ENCODE results near the gene UAP1L1. TPM values are rescaled to one million over a fixed set of nuclear protein-coding genes. Genes with fewer than 3 reads are reported as not detected.
A peak's percentile ranks its signal among the peaks of the same experiment; 100 is the strongest.

UAP1L1 gene
- total RNA-seq, 1 experiment from 2014 or later: 6.6 TPM

GRCh38 chr9:137049544-137050449 is 27.5 kb upstream of the UAP1L1 start:
- Mint-ChIP-seq H3K4me1 (peaks cover 5 to 11% of the 10 kb centered on the region in 2 experiments), H3K27ac (no peak overlapping the region)

More at GRCh38 chr9:137049544-137050449, 27.5 kb upstream of the UAP1L1 start:
- Histone ChIP-seq H2BK15ac (ENCODE audit: low read depth, low read length) (no peak overlapping the region), H2BK5ac (ENCODE audit: insufficient read length, low read length) (no peak overlapping the region), H3K4me2 (ENCODE audit: insufficient read depth, insufficient read length, low read length) (no peak overlapping the region), H3K79me1 (ENCODE audit: insufficient read depth, low read depth, low read length, poor library complexity, severe bottlenecking) (no peaks in the 10 kb centered on the region), H3K27me3 (ENCODE audit: insufficient read depth, low read length) (peaks cover 7% of the 10 kb centered on the region; the same call in 1 of the 2 replicates), H3K23ac (ENCODE audit: insufficient read length, low read depth, low read length) (no peak overlapping the region), H3K18ac (ENCODE audit: insufficient read length, low read depth, low read length) (no peak overlapping the region), H2AFZ (ENCODE audit: low read length) (no peak overlapping the region), H3K4me1 (ENCODE audit: insufficient read depth, low read length) (no peaks in the 10 kb centered on the region), H3K79me2 (ENCODE audit: insufficient read depth, low read length) (0 out of 2 replicates have a peak, but pooled peaks cover 1% of the 10 kb centered on the region), H2BK120ac (ENCODE audit: low read depth, low read length, poor library complexity, severe bottlenecking) (no peak overlapping the region), H4K8ac (replicated peaks; ENCODE audit: insufficient read length, low read depth, low read length) (no peak overlapping the region), H2AK5ac (ENCODE audit: insufficient read length, low read length) (no peak overlapping the region), H4K5ac (ENCODE audit: insufficient read length, low read depth, low read length) (no peak overlapping the region), H2BK12ac (ENCODE audit: insufficient read length, low read depth, low read length) (no peak overlapping the region), H3K27ac (ENCODE audit: insufficient read length, low read depth, low read length) (no peak overlapping the region), H3K9me3 (ENCODE audit: control insufficient read depth, low read depth, low read length) (no peaks in the 10 kb centered on the region), H2BK20ac (ENCODE audit: low read depth, low read length, poor library complexity, severe bottlenecking) (no peak overlapping the region), H3K14ac (ENCODE audit: insufficient read depth, low read length) (no peak overlapping the region), H3K23me2 (ENCODE audit: insufficient read length, low read depth, low read length, poor library complexity, severe bottlenecking) (peaks cover 16% of the 10 kb centered on the region), H3K56ac (ENCODE audit: insufficient read length, low read depth, low read length) (no peak overlapping the region), H3T11ph (ENCODE audit: low read length) (no peak overlapping the region), H3K9ac (ENCODE audit: extremely low read depth, insufficient read length, low read length) (no peak overlapping the region), H4K20me1 (ENCODE audit: control insufficient read depth, insufficient read depth, insufficient read length) (no peaks in the 10 kb centered on the region), H4K91ac (ENCODE audit: insufficient read length, low read depth, low read length) (no peak overlapping the region), H3K4ac (ENCODE audit: low read depth, low read length) (no peak overlapping the region)
- WGBS (ENCODE audit: extremely low coverage, insufficient read length, low lambda C conversion rate): no CpG with 5 or more reads among the region's 38 CpGs
- TF ChIP-seq, protein P1, sequence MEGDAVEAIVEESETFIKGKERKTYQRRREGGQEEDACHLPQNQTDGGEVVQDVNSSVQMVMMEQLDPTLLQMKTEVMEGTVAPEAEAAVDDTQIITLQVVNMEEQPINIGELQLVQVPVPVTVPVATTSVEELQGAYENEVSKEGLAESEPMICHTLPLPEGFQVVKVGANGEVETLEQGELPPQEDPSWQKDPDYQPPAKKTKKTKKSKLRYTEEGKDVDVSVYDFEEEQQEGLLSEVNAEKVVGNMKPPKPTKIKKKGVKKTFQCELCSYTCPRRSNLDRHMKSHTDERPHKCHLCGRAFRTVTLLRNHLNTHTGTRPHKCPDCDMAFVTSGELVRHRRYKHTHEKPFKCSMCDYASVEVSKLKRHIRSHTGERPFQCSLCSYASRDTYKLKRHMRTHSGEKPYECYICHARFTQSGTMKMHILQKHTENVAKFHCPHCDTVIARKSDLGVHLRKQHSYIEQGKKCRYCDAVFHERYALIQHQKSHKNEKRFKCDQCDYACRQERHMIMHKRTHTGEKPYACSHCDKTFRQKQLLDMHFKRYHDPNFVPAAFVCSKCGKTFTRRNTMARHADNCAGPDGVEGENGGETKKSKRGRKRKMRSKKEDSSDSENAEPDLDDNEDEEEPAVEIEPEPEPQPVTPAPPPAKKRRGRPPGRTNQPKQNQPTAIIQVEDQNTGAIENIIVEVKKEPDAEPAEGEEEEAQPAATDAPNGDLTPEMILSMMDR (conservative IDR thresholded peaks at IDR 0.05): peak; percentile 77
- Mint-ChIP-seq H3K27me3 (ENCODE audit: low read depth) (peaks cover 73% of the 10 kb centered on the region), H3K9me3 (no peaks in the 10 kb centered on the region), H3K36me3 (ENCODE audit: insufficient read depth in 1 of 3, low read depth in 3 of 3) (no peaks in the 10 kb centered on the region), H3K4me3 (no peak overlapping the region)
- peak; percentile 79 for DNase-seq

Measured in H9 (cell line).